K562 (cell line): ENCODE results near the gene APLF. TPM values are rescaled to one million over a fixed set of nuclear protein-coding genes. Genes with fewer than 3 reads are reported as not detected.

ENCODE experiments used
- ARID1B ChIP-seq: fragments of 450-650 bp; IDR thresholded peaks from 2 replicates; pipeline ENCODE4 v1.6.1; 2016; ENCODE audit warnings: antibody characterized with exemption, mild to moderate bottlenecking, inconsistent platforms
- ARID3A ChIP-seq: IDR thresholded peaks from 2 replicates; pipeline ENCODE4 v1.6.1; 2012; ENCODE audit warnings: low read depth, low read length, improper control_type of control experiment, borderline replicate concordance
- COPS2 ChIP-seq: fragments of 450-650 bp; conservative IDR thresholded peaks from 2 replicates; pipeline ENCODE4 v1.6.1; 2016; ENCODE audit warnings: mild to moderate bottlenecking, moderate library complexity
- DMBX1 ChIP-seq: fragments of 250-450 bp; sonication (Bioruptor Pico); IDR thresholded peaks from 2 replicates; pipeline ENCODE4 v1.8.0; 2022; ENCODE audit warnings: inconsistent platforms, mild to moderate bottlenecking, moderate library complexity, borderline replicate concordance
- GTF2E2 ChIP-seq: fragments of 200-800 bp; sonication (Bioruptor generic); IDR thresholded peaks from 2 replicates; pipeline ENCODE4 v1.6.1; 2016; ENCODE audit warnings: missing genetic modification characterization, missing compliant biosample characterization
- PTTG1 ChIP-seq: fragments of 450-650 bp; IDR thresholded peaks from 2 replicates; pipeline ENCODE4 v1.6.1; 2016; ENCODE audit warnings: low read depth, mild to moderate bottlenecking, missing genetic modification characterization, missing compliant biosample characterization
- TEAD4 ChIP-seq, 2 experiments: sonication (generic) in 1 of 2; formaldehyde crosslinking in 1 of 2; IDR thresholded peaks; 2 replicates each; pipeline versions ENCODE4 v1.6.1 to v1.8.0; 2012 to 2022; ENCODE audit warnings: borderline replicate concordance in 1 of 2, inconsistent platforms in 1 of 2, low read length in 1 of 2, mild to moderate bottlenecking in 1 of 2, missing genetic modification reagents in 1 of 2
- ZC3H4 ChIP-seq: sonication (generic); formaldehyde crosslinking; IDR thresholded peaks from 2 replicates; pipeline ENCODE4 v1.9.0; 2021; ENCODE audit warnings: missing genetic modification reagents, borderline replicate concordance
- ZNF717 ChIP-seq: fragments of 250-450 bp; sonication (Bioruptor Pico); IDR thresholded peaks from 2 replicates; pipeline ENCODE4 v1.5.0; 2021
- polyA plus RNA-seq, 8 experiments: library from polyadenylated mRNA; depleted of rRNA in 4 of 8; stranded (reverse) in 5 of 8; unstranded in 3 of 8; fragments of >200 nt; fragmentation: Nextera tagmentation in 2 of 8; fragmentation: Illumina TruSeq in 1 of 8; extraction: Ambion mirVana in 2 of 8; extraction: Trizol in 1 of 8; gene quantifications; 2 replicates each; pipeline versions ENCODE4 v1.2.1 to v1.2.3, GENCODE V29; 2011 to 2014; ENCODE audit warnings: inconsistent platforms in 1 of 8, missing spikeins in 1 of 8
- total RNA-seq, 7 experiments: library from RNA; depleted of rRNA in 6 of 7; stranded (reverse); fragments of >200 nt in 6 of 7; fragmentation: Illumina TruSeq in 2 of 7; extraction: Trizol in 2 of 7; gene quantifications; 2 replicates each; pipeline versions ENCODE4 v1.2.1 to v1.2.3, GENCODE V29; 2011 to 2021; ENCODE audit warnings: low replicate concordance in 1 of 7
- TF ChIP-seq, protein P1 (sequence below): fragments of 250-450 bp; sonication (Bioruptor Pico); IDR thresholded peaks from 2 replicates; pipeline ENCODE4 v1.8.0; 2021; ENCODE audit warnings: moderate library complexity, mild to moderate bottlenecking, inconsistent platforms
- TF ChIP-seq, protein P2 (sequence below): fragments of 450-650 bp; IDR thresholded peaks from 2 replicates; pipeline ENCODE4 v1.6.1; 2016; ENCODE audit warnings: mild to moderate bottlenecking, moderate library complexity

APLF gene
- total and polyA plus RNA-seq, 9 of the 15 experiments (the other 6 are each of a cell fraction or from before 2014, with no cell fraction given), result 0.07 to 1.1 (median 0.71) TPM

DNA sequence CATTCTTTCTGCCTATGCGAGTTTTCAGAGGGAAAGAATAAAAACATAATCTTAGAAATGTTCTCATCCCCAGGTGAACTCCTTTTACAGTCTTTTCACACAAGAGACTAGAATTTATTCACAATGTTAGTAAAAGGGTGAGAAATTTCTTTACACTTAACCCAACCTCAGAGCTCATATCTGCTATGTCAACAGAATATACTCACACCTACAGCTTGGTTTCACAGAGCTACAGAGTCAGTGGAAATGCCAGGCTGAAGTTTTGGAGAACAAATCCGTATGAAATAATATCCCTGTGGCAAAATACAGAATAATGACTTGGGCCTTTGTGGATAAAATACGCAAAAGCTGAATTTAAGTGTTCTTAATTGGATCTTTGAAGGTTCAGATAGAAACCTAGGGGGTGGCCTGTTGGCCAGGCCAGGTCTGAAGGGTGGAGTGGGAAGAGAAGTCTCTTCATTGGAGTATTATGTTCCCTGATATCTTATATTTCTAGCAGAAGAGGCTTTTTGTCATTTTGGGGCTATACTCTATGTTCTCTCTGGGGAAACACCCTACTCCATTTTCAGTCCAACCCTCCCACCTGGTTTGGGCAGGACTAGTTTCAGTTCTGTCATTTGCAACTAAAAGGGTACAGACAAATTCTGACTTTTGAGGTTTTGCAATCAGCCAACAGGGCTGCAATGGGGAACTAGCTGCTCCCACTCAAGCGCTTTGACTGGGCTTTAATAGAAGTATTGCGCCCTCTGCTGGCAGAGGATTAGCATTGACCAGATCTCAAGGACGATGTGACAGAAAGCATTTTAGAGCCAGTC, 26.0 kb upstream of the APLF start (continued):
- peak; percentile 61; the same call in 1 of the 2 replicates for TF ChIP-seq ARID3A
- TF ChIP-seq GTF2E2, result no peak
- 0 out of 2 replicates have a peak, but pooled peaks have one; percentile 11 for TF ChIP-seq ARID1B
- TF ChIP-seq ZC3H4 (CRISPR knock-in tag), result no peak
- TF ChIP-seq PTTG1 (tag), result no peak
- no peak; the same call in 1 of the 2 replicates for TF ChIP-seq TEAD4 (IDR thresholded peaks at IDR 0.05; ENCODE audit: low read length)
- TF ChIP-seq TEAD4 (CRISPR knock-in tag; IDR thresholded peaks at IDR 0.05; ENCODE audit: borderline replicate concordance), result no peak
- TF ChIP-seq, protein P1, sequence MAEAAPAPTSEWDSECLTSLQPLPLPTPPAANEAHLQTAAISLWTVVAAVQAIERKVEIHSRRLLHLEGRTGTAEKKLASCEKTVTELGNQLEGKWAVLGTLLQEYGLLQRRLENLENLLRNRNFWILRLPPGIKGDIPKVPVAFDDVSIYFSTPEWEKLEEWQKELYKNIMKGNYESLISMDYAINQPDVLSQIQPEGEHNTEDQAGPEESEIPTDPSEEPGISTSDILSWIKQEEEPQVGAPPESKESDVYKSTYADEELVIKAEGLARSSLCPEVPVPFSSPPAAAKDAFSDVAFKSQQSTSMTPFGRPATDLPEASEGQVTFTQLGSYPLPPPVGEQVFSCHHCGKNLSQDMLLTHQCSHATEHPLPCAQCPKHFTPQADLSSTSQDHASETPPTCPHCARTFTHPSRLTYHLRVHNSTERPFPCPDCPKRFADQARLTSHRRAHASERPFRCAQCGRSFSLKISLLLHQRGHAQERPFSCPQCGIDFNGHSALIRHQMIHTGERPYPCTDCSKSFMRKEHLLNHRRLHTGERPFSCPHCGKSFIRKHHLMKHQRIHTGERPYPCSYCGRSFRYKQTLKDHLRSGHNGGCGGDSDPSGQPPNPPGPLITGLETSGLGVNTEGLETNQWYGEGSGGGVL (CRISPR knock-in tag), result no peak
- TF ChIP-seq DMBX1 (CRISPR knock-in tag), result no peak
- TF ChIP-seq, protein P2, sequence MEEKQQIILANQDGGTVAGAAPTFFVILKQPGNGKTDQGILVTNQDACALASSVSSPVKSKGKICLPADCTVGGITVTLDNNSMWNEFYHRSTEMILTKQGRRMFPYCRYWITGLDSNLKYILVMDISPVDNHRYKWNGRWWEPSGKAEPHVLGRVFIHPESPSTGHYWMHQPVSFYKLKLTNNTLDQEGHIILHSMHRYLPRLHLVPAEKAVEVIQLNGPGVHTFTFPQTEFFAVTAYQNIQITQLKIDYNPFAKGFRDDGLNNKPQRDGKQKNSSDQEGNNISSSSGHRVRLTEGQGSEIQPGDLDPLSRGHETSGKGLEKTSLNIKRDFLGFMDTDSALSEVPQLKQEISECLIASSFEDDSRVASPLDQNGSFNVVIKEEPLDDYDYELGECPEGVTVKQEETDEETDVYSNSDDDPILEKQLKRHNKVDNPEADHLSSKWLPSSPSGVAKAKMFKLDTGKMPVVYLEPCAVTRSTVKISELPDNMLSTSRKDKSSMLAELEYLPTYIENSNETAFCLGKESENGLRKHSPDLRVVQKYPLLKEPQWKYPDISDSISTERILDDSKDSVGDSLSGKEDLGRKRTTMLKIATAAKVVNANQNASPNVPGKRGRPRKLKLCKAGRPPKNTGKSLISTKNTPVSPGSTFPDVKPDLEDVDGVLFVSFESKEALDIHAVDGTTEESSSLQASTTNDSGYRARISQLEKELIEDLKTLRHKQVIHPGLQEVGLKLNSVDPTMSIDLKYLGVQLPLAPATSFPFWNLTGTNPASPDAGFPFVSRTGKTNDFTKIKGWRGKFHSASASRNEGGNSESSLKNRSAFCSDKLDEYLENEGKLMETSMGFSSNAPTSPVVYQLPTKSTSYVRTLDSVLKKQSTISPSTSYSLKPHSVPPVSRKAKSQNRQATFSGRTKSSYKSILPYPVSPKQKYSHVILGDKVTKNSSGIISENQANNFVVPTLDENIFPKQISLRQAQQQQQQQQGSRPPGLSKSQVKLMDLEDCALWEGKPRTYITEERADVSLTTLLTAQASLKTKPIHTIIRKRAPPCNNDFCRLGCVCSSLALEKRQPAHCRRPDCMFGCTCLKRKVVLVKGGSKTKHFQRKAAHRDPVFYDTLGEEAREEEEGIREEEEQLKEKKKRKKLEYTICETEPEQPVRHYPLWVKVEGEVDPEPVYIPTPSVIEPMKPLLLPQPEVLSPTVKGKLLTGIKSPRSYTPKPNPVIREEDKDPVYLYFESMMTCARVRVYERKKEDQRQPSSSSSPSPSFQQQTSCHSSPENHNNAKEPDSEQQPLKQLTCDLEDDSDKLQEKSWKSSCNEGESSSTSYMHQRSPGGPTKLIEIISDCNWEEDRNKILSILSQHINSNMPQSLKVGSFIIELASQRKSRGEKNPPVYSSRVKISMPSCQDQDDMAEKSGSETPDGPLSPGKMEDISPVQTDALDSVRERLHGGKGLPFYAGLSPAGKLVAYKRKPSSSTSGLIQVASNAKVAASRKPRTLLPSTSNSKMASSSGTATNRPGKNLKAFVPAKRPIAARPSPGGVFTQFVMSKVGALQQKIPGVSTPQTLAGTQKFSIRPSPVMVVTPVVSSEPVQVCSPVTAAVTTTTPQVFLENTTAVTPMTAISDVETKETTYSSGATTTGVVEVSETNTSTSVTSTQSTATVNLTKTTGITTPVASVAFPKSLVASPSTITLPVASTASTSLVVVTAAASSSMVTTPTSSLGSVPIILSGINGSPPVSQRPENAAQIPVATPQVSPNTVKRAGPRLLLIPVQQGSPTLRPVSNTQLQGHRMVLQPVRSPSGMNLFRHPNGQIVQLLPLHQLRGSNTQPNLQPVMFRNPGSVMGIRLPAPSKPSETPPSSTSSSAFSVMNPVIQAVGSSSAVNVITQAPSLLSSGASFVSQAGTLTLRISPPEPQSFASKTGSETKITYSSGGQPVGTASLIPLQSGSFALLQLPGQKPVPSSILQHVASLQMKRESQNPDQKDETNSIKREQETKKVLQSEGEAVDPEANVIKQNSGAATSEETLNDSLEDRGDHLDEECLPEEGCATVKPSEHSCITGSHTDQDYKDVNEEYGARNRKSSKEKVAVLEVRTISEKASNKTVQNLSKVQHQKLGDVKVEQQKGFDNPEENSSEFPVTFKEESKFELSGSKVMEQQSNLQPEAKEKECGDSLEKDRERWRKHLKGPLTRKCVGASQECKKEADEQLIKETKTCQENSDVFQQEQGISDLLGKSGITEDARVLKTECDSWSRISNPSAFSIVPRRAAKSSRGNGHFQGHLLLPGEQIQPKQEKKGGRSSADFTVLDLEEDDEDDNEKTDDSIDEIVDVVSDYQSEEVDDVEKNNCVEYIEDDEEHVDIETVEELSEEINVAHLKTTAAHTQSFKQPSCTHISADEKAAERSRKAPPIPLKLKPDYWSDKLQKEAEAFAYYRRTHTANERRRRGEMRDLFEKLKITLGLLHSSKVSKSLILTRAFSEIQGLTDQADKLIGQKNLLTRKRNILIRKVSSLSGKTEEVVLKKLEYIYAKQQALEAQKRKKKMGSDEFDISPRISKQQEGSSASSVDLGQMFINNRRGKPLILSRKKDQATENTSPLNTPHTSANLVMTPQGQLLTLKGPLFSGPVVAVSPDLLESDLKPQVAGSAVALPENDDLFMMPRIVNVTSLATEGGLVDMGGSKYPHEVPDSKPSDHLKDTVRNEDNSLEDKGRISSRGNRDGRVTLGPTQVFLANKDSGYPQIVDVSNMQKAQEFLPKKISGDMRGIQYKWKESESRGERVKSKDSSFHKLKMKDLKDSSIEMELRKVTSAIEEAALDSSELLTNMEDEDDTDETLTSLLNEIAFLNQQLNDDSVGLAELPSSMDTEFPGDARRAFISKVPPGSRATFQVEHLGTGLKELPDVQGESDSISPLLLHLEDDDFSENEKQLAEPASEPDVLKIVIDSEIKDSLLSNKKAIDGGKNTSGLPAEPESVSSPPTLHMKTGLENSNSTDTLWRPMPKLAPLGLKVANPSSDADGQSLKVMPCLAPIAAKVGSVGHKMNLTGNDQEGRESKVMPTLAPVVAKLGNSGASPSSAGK, result no peak; the same call in 1 of the 2 replicates
- no peak for TF ChIP-seq COPS2
- TF ChIP-seq ZNF717, result no peak
